DND-41 (cell line): ENCODE results near the gene NHEJ1.

ENCODE experiments used
- CTCF ChIP-seq: IDR thresholded peaks from 2 replicates; pipeline ENCODE4 v1.5.1; 2012; ENCODE audit warnings: borderline replicate concordance, low read length, moderate library complexity, mild to moderate bottlenecking; ENCODE audit not compliant: poor library complexity, severe bottlenecking; ENCODE audit errors: extremely low read depth
- EZH2 ChIP-seq: IDR thresholded peaks from 3 replicates; pipeline ENCODE4 v1.6.1; 2012; ENCODE audit warnings: borderline replicate concordance, low read depth, mild to moderate bottlenecking, moderate library complexity, low read length, inconsistent platforms; ENCODE audit not compliant: severe bottlenecking

- no peak for TF ChIP-seq EZH2
- TF ChIP-seq CTCF: no peak
Measured at GRCh38 chr2:219158586-219158985, 2.0 kb downstream of the NHEJ1 start.
